Fibroblast of mammary gland (primary cell): ENCODE measurements around the gene GLTPD2.

ENCODE experiments used
- DNase-seq: peaks from one replicate; pipeline ENCODE4 v3.0.0-alpha.2; 2010; ENCODE audit warnings: low read depth
- H3K4me3 ChIP-seq: 2 replicates; pipeline ENCODE4 v1.5.1; 2011; ENCODE audit warnings: low read depth, mild to moderate bottlenecking, low read length, moderate library complexity; ENCODE audit not compliant: control insufficient read depth
- TF ChIP-seq, protein P1 (sequence below): conservative IDR thresholded peaks from 2 replicates; pipeline ENCODE4 v1.5.1; 2011; ENCODE audit warnings: low read depth, low read length, inconsistent platforms; ENCODE audit not compliant: control insufficient read depth, insufficient read depth

The GLTPD2 gene

DNA sequence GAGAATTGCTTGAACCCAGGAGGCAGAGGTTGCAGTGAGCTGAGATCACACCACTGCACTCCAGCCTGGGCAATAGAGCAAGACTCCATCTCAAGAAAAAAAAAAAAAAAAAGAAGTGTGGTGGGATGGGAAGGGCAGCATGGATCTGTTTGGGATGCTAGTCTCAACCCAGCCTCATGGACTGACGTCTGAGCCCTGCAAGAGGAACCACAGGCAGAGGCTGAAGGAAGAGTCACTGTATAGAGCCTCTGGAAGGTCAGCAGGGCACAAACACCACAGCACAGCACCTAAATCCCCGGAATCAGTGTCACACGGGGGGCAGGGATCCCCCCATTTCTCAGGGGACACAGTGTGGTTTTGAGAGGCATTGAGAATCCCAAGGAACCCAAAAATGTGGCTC lies 38.2 kb upstream of the GLTPD2 start:
- TF ChIP-seq, protein P1, sequence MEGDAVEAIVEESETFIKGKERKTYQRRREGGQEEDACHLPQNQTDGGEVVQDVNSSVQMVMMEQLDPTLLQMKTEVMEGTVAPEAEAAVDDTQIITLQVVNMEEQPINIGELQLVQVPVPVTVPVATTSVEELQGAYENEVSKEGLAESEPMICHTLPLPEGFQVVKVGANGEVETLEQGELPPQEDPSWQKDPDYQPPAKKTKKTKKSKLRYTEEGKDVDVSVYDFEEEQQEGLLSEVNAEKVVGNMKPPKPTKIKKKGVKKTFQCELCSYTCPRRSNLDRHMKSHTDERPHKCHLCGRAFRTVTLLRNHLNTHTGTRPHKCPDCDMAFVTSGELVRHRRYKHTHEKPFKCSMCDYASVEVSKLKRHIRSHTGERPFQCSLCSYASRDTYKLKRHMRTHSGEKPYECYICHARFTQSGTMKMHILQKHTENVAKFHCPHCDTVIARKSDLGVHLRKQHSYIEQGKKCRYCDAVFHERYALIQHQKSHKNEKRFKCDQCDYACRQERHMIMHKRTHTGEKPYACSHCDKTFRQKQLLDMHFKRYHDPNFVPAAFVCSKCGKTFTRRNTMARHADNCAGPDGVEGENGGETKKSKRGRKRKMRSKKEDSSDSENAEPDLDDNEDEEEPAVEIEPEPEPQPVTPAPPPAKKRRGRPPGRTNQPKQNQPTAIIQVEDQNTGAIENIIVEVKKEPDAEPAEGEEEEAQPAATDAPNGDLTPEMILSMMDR, result no peak
- no peak overlapping the region for H3K4me3 ChIP-seq
- no peak for DNase-seq

DNA sequence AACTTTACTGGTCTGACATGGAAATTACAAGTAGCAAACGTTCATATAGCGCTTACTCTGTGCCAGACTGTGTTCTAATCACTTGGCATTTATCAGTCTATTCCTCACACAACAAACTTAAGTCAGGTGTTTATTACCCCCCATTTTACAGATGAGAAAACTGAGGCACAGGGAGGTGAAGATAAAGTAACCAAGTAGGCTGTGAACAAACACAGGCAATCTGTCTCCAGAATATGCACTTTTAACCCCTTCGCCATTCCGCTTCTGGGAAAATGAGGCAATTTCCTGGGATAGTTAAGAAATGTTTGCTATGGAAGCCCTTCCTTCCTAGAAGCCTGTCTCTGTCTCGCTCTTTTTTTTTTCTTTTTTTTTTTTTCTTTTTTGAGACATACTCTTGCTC lies 36.8 kb upstream of the GLTPD2 start:
- TF ChIP-seq, protein P1, result no peak
- no peak for DNase-seq

DNA sequence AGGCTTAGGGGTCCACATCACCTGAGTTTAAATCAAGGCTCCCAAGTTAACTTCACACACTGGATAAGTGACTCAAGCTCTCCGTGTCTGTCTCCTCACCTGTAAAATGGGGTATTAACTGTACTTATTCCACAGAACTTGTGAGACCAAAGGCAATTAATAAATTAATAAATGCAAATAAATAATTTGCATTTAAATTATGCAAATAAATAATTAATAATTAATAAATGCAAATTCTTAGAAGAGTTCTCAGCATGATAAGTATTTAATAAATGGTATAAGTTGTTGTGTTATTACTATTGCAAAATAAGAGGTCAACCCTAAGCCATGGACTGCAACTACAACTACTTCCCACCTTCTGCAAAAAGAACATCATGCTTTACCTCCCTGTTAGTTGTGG lies 35.4 kb upstream of the GLTPD2 start:
- no peak for DNase-seq
- no peak overlapping the region for H3K4me3 ChIP-seq
- TF ChIP-seq, protein P1, result no peak

More for the DNA sequence above, 36.8 kb upstream of the GLTPD2 start:
- H3K4me3 ChIP-seq, result no peak overlapping the region

DNA sequence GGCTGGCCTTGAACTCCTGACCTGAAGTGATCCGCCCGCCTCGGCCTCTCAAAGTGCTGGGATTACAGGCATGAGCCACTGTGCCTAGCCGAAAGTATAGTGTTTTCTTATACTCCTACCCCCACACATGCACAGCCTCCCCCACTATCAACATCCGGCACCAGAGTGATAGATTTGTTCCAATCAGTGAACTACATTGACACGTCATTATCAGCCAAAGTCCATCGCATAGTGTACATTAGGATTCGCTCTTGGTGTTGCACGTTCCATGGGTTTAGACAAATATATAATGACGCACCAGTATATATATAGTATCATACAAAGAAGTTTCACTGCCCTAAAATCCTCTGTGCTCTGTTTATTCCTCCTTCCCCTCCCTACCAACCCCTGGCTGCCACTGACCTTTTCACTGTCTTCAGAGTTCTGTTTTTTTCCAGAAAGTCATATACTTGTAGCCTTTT lies 29.0 kb upstream of the GLTPD2 start:
- no peak for DNase-seq
- H3K4me3 ChIP-seq, result no peak overlapping the region
- TF ChIP-seq, protein P1, result no peak

DNA sequence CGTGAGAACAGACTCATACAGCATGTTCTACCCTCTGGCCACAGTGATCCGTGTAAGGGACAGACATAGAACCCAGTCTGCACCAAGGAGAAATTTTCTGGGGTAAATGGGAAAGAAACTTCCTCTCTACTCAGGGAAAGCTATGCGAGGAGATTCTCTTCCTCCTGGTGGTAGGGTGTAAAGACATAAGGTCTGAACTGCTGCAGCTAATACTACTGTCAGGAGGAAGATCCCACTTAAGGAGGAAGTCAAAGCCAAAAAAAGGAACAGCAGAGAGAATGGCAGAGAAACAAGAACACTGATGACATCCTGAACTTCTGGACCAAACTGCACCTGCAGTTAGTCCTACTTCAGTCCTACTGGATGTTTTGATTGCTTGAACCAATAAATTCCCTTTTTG lies 24.2 kb upstream of the GLTPD2 start:
- TF ChIP-seq, protein P1, result no peak
- H3K4me3 ChIP-seq, result no peak overlapping the region
- DNase-seq, result no peak

DNA sequence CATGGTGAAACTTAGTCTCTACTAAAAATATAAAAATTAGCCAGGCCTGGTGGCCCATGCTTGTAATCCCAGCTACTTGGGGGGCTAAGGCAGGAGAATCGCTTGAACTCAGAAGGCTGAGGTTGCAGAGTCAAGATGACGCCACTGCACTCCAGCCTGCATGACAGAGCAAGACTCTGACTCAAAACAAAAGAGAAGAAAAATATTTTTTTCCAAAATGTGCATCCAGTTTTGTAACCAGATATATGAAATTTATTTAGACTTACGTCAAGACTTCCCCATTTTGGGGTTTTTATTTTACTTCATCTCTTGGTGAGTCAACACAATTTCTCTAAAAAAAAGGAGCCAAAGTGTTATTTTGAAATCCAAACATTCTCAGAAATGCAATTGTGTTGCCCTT lies 22.6 kb upstream of the GLTPD2 start:
- H3K4me3 ChIP-seq, result no peak overlapping the region
- TF ChIP-seq, protein P1, result no peak
- DNase-seq, result no peak

DNA sequence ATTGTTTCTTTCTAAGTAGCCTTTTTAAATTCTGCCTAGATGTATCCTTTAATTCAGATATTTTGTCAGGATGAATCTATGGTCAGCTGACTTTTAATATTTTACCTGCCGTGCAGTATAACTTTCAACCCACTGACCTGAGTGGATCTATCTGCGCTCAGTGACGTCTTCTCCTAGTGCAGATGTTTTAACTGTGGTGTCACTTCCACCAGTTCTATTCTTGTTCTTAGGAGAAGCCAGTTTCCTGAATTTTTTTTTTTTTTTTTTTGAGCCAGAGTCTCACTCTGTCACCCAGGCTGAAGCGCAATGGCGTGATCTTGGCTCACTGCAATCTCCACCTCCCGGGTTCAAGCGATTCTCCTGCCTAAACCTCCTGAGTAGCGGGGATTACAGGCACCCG lies 22.0 kb upstream of the GLTPD2 start:
- no peak overlapping the region for H3K4me3 ChIP-seq
- TF ChIP-seq, protein P1, result no peak
- no peak for DNase-seq
